Measurements from ENCODE around the gene ANAPC2.

Gene ANAPC2

DNA sequence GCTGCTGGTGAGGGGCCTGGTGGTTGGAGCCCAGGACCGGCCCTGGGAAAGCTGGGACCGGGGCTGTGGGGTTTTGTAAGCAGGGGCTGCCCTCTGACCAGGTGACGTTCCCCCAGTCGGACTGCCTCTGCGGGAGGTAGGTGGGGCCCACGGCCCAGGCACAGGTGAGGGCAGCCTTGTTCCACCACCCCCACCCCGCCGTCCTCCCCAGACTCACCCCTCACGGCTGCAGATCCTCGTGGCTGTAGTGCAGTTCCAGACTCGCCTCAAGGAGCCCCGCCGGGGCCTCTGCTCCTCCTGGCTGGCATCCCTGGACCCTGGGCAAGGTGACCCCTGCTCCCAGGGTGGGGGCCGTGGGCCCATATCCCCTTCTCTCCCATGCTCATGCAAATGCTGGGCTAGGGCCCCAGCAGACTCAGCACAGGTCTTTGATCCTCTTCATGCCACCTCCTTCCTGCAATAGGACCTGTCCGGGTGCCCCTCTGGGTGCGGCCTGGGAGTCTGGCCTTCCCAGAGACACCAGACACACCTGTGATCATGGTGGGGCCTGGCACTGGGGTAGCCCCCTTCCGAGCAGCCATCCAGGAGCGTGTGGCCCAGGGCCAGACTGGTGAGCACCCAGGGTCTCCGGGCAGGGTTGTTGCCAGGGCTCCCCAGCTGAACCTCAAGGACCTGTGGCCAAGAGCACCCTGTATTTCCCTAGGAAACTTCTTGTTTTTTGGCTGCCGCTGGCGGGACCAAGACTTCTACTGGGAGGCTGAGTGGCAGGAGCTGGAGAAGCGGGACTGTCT lies 27.0 kb upstream of the ANAPC2 start:
- DNase-seq (ENCODE audit: low read depth) = no peak

DNA sequence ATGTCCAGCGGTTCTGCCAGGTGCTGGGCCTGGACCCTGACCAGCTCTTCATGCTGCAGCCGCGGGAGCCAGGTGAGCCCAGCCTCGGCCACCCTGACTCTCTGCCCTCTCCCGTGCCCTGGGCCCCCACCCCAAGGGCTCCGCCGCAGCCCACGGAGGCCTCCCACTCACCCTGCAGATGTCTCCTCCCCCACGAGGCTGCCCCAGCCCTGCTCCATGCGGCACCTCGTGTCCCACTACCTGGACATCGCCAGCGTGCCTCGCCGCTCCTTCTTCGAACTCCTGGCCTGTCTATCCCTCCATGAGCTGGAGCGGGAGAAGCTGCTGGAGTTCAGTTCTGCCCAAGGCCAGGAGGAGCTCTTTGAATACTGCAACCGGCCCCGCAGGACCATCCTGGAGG lies 26.3 kb upstream of the ANAPC2 start:
- no peak for DNase-seq (ENCODE audit: low read depth)

DNA sequence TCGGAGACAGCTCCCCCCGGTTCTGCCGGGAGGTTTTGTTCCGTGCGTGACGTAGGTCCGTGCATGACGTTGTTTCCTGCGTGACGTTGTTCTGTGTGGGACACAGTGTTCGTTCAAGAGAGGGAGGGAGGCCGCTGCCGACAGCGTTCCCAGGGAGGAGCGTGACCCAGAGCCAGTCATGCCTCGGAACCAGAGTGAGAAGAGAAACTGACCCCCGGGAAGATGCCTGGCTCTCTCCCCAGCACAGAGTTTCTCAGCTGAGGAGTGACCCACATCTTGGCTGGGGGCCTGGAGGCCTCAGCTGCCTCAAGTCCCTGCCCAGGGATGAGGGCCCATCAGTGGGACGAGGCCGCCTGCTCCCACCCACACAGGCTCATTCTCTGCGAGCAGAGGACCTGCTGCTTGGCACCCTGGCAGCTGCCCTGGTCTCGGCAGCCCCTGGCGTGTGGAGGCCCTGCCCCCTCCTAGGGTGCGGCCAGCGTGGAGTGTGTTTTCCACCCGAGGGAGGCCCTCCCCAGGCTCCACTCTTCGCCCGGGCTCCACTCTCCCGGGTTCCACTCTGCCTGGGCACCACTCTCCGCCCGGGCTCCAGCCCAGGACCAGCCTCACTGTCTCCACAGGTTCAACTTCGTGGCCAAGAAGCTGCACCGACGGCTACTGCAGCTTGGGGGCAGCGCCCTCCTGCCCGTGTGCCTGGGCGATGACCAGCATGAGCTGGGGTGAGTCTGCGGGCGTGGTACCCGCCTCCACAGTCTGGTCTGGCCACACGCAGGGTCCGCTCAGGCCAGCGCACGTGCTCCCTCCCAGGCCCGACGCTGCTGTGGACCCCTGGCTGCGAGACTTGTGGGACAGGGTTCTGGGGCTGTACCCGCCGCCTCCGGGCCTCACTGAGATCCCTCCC lies 25.1 kb upstream of the ANAPC2 start:
- no peak for DNase-seq (ENCODE audit: low read depth)

DNA sequence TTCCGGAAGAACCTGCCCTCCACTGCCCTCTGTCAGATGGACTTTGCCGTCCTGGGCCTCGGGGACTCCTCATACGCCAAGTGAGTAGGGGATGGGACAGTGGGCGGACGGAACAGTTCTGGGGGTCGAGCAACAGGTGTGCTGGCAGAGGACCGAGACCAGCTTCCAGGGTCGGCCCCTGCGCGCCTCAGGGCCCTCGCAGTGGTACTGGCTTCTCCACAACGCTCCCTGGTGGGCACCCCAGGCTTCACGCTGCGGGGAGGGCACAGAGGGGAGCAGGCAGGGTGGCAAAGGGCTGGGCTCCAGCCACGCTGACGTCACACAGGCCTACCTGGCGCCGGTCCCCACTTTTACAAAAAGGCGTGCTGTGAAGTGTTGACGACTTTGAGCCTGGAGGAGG lies 24.2 kb upstream of the ANAPC2 start:
- DNase-seq (ENCODE audit: low read depth) = no peak

DNA sequence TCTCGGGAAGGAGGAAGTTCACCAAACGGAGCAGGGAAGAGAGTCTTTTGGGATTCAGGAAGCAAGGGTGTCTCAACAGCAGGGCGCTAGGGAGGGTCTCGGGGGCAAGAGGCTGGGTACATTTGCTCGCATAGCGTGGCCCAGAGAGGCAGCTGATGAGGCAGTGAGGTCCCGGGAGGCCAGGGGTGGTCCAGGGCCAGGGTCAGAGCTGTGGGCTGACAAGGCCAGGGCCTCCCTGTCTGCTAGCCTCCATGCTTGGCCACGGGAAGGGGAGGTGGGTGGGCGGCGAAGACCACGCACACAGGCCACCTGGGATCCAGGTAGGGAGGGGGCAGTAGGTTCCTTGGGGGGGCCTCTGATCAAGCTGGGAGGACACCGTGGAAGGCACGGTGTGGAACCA lies 23.2 kb upstream of the ANAPC2 start:
- no peak for DNase-seq (ENCODE audit: low read depth)

DNA sequence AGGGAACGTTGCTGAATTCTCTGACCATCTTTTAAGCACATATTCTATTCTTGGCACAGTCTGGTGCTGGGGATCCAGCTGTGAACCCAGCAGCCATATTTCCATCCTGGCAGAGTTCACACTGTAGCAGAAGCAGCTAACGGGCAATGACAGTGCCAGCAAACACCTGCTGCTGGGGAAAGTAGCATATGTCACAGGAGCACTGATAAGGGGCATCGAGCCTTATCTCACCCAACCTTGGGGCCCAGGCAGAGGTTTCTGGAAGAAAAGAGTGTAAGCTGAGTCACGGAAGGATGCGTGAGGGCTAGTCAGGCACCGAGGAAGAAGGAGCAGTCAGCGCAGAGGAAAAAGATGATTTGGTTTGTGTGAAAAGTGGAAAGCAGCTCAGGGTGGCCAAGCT lies 18.2 kb upstream of the ANAPC2 start:
- no peak for DNase-seq (ENCODE audit: low read depth)

DNA sequence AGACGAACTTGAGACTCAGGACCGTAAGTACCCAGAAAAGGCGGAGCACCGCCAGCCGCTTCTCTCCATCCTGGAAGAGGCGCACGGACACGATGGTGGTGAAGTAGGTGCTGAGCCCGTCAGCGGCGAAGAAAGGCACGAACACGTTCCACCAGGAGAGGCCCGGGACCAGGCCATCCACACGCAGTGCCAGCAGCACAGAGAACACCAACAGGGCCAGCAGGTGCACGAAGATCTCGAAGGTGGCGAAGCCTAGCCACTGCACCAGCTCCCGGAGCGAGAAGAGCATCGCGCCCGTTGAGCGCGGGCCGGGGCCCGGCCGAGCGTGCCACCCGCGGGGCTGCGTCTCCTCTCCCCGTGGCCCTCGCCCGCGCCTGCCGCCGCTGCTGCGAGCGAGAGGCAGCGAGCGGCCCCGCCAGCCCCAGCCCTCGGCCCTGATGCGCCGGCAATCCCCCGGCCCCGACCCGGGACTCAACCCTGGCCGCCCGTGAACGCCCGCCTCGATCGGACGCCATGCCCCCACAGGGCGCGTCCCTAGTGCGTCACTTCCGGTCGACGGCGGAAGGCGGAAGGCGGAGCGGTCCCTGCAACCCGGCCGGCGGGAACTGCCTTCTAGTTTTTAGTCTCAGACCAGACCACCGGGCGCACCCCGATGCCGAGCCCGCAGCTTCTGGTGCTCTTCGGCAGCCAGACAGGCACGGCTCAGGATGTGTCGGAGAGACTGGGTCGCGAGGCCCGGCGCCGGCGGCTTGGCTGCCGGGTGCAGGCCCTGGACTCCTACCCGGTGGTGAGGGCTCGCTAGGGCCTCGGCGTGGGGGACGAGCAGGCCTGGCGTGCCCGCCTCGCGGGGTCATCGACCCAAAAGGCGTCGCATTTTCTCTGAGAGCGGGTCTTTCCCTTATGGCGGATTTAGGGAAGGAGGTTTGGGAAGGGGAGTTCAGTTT lies 17.0 kb upstream of the ANAPC2 start, which contains the start of the genes NDOR1 and TMEM203:
Gene NDOR1 (plus strand): TSS at position 575 of the 944 bp plus-strand sequence. CDS start 78 bp downstream, at position 653.
Gene TMEM203 (minus strand): TSS at position 523 of the 944 bp plus-strand sequence. CDS start 234 bp downstream, at position 289.
- peak; percentile 90 for DNase-seq (ENCODE audit: low read depth)

DNA sequence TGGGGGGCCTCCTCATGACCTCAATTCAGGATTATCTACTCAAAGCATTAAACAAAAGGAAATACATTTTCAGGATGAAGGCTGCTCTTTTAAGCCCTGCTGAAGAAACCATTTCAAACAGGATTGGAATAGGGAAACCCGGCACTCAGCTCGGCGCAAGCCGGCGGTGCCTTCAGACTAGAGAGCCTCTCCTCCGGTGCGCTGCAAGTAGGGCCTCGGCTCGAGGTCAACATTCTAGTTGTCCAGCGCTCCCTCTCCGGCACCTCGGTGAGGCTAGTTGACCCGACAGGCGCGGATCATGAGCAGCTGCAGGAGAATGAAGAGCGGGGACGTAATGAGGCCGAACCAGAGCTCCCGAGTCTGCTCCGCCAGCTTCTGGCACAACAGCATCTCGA lies 16.4 kb upstream of the ANAPC2 start:
- no peak for DNase-seq (ENCODE audit: low read depth)

DNA sequence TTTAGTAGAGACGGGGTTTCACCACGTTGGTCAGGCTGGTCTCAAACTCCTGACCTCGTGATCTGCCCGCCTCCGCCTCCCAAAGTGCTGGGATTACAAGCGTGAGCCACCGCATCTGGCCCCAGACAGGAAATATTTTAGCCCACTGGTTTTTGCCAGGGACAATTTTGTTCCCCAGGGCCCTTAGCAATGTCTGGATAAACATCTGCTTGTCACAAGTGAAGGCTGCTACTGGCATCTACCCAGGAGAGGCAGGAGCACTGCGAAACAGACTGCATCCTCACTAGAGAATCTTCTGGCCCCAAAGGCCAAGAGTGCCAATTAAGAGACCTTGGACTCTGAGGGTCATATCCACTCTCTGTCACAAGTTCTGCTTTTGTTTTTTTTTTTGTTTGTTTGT lies 14.6 kb upstream of the ANAPC2 start:
- no peak for DNase-seq (ENCODE audit: low read depth)

DNA sequence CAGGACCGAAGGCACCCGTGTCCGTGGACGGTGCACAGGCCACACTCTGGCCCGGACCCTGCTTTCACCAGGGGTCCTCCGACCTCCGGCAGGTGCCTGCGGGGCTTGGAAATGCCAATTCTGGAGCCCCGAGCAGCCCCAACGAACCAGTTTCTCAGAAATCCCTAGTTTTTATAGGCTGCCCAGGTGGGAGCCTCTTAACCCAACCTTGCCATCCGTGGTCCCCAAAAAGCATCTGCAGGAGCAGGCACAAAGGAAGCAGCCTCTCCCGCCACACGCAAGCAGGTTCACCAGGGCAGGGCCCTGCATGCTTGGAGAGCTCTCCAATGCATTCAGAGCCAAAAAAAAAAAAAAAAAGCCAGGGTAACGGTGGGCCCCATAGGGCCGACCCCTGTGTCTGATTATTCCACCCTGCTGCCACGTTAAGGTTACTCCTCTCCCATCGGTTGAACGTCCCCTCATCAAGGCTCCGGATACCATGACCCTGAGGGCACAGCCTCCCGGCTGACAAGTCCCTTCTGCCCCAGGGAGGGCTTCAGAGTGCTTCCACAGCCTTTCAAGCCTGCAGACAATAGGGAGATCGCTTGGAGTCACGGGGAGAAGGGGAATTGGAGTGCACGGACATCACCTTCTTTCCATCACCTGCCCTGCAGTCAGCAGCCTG lies 13.0 kb upstream of the ANAPC2 start:
- no peak for DNase-seq (ENCODE audit: low read depth)

DNA sequence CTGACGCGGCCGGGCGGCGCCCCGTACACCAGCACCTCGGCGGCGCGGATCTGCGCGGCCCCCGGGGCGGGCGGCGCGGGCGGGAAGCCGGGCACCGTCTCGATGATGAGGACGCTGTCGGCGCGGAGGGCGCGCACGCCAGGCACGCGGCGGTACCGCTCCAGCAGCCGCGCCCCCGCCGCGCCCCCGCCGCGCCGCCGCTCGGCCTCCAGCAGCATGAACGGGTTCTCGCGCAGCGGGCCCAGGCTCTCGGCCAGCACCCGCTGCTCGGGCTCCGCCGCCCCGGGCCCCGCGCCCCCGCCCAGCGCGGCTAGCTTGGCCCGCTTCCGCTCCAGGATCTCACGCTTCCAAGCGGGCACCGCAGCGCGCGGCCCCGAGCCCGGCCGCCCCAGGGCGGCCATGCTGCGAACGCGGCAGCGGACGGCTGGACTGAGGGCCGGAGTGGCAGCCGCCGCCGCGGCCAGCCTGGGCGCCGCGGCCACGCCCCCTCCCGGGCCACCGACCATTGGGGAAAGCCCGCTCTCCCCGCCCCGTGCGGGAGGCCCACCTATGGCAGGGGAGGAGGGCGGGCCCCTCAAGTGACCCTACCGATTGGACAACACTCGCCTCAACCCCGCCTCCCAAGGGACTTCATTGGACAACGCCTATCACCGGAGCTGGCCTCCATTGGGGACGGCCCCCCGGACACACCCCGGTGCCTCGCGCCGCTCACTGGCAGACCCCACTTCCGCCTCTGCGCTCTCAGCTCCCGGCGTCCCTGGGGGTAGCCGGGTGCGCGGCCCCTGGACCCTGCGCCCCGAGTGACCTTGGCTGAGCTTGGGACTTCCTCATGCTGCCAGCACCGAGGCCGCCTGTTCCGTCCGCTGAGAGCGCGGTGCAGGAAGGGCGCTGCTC lies 12.2 kb upstream of the ANAPC2 start, which contains the start of gene TPRN:
Gene TPRN (minus strand): TSS at position 431 of the 894 bp plus-strand sequence. CDS start 30 bp downstream, at position 401.
- DNase-seq (ENCODE audit: low read depth) = peak; percentile 98

DNA sequence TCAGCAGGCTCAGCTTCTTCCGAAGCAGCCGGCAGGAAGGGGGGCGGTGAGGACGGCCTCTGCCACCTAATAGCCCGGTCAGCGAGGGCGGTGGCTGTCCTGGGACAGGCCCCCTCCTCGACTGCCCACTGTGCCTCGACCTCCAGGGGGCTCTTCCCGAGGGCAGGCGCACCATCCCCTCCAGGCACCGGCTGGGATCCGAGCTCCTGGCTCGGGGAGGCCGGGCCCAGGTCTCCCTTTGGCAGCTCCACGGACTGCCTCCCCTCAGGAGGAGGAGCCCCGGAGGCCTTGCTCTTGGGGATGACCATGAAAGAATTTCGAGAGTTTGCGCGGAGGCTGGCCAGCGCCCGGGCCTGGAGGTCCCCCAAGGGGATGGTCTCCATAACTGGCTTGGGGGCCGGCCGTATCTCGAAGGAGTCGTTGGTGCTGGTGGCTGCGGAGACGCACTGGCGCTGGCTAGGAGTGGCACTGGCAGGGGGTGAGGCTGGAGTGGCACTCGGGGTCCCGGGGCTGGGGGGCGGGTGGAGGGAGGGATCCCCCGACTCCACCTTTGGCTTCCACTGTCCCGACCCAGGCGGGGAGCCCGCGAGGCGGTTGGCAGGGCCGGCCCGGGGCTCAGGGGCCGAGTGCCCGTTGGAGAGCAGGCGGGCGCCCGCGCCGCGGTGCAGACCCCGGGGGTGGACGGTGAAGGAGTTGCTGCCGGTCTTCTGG lies 11.2 kb upstream of the ANAPC2 start:
- no peak for DNase-seq (ENCODE audit: low read depth)

DNA sequence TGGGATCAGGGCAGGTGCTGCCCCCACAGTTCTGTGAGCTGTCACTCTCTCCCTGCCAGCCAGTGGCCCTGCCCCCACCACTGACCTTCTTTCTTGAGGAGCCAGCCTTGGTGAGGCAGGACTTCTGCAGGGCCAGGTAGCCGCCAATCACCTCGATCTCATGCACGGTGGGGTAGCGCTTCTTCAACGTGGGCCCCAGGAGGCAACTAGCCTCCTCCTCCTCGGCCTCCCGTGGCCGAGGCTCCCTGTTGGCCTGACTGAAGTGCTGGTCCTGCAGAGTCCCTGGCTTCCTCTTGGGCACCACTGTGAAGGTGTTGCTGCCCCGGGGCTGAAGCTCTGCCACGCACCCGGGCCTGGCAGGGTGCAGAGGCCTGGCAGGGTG lies 10.5 kb upstream of the ANAPC2 start:
- DNase-seq (ENCODE audit: low read depth) = no peak

DNA sequence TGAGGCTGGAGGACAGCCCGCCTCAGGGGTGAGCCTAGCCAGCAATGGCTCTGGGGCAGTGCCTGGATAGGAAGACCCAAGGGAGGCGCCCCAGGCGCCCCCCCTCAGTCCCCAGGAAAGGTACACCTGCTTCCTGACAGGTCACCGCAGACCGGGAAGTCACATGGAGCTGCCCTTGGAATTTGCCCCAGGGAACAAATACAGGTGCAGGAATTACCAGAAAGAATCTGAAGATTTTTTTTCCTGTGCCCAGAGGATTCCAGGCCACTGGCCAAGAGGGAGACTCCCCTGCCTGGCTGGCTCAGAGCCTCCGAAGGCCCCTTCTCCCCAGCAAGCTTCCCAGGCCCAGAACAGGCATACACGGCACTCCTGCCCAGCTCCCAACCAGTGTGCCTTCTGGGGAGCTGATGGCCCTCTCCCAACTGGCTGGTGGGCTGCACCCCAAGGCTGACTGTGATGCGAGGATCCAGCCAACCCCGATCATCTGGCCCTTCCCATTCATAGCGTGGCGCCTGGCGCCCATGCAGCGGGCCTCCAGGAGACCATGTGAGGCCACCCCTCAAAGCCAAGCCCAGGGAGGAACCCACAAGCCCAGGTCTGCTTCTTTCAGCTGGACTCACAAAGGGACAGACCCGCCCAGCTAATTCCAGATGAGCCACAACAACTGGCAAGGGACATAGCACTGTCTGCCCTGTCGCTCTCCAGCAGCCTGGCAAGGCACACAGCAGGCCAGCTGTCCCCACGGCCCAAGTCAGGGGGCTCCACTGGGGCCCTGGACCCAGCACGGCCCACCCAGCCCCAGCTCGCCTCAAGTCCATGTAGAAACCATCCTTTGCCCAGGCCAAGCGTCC lies 9.9 kb upstream of the ANAPC2 start:
- DNase-seq (ENCODE audit: low read depth) = no peak

DNA sequence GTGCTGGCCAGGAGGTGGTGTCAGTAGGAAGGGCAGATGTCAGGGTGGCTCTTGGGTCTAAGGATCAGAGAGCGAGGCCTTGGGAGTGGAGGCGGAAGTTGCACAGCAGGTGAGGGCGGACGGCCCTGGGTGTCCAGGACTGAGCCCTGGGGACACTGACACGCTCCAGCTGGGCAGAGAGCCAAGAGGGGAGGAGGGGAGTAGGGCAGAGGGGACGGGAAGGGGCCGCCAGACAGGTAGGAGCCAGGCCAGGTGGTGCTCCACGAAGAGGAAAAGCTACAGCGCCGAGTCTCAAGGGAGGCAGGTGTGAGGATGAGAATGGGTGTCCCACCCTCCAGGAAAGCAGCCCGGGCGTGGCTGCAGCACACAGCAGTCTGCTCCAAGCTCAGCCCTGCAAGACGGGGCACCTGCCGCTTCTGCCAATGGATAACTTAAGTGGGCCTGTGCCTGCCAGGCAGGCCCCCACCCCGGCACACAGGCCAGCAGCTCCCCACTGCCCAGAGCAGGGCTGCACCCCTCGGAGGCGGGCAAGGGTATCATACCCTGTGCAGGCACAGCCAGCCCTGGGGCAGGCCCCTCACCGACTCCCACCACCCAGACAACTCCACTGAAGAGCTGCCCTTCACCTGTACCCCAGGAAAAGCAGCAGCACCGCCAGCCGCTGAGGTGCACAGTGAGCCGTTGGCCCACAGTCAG lies 7.3 kb upstream of the ANAPC2 start:
- DNase-seq (ENCODE audit: low read depth) = no peak

DNA sequence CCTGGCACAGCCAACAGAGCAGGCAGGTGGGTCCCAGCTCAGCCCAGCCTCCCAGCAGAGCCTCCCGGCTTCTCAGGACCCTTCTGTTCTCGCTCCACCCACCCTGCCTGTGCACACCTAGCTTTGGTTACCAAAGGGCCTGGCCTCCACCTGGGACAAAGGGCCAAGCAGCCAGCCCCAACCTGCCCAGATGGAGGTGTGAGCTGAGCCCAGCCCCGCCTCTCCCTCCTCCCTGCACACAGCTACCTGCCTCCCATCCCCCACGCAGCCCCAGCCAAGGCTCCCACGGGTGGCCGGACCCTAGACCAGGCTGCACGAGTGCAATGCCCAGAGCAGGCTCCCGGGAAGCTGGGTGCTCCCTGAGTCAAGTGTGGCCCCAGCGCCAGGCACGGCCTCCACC lies 6.5 kb upstream of the ANAPC2 start:
- no peak for DNase-seq (ENCODE audit: low read depth)

DNA sequence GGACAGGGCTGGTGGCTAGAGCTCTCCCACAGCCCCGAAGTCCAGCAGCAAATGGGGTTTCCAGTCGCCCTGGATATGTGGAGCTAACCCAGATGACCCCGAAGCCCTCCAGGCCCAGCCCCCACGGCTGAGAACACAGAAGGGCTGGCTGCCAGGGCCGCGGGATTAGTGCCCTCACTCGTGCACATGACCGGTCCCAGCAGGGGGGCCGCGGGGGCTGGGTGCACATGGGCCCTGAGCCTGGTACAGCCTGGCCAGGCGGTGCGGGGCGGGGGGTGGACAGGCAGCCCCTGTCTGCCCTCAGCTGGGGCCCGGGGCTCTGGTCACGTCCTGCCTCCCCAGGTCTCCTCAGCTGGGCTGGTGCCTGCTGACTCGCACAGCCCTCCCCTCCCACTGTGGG lies 6.0 kb upstream of the ANAPC2 start:
- no peak for DNase-seq (ENCODE audit: low read depth)

DNA sequence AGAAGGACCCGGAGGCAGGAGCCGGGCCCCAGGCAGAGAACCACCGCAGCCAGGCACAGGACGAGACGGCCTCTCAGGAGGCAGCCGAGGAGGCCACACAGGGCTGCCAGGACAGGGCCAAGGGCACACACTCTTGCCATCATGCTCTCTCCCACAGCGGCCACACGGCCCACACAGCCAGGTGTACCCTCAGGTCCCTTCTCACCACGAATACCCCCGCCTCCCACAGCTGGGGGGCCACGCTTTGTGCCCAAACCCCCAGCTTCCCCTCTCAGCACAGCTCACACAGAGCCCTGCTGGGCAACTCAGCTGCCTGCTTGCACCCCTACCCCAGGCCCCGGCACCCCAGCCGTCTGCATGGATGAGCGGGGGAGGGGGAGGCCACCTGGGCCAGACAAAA lies 5.4 kb upstream of the ANAPC2 start:
- DNase-seq (ENCODE audit: low read depth) = no peak

Measured in T-helper 22 cell (primary cell).